ENCODE data around the gene EVPLL. TPM values are rescaled to one million over a fixed set of nuclear protein-coding genes. Genes with fewer than 3 reads are reported as not detected.

EVPLL gene
- polyA plus RNA-seq, 3 donors = not detected

GRCh38 chr17:18362698-18363100, 14.9 kb upstream of the EVPLL start:
- peaks cover 0 to 8% (median 0%) of the 10 kb centered on the region in 7 donors for H3K9me3 Mint-ChIP-seq
- no peak for DNase-seq
- H3K27ac Mint-ChIP-seq = peak overlapping the region in 2 of 7 donors; percentile 40 to 54
- intact Hi-C loops (cut with micrococcal nuclease) = no loop called here
- peaks cover 0 to 2% (median 0%) of the 10 kb centered on the region in 3 donors for H3K27me3 Mint-ChIP-seq (ENCODE audit: low read depth in 3 of 3)
- no peaks in the 10 kb centered on the region for H4K20me1 ChIP-seq (ENCODE audit: insufficient read depth, low read length)
- H3K36me3 Mint-ChIP-seq = peaks cover 2 to 8% of the 10 kb centered on the region in 2 donors
- WGBS (ENCODE audit: insufficient coverage) = 17% methylated on average over 6 of the region's 14 CpGs
- peaks cover 14% of the 10 kb centered on the region for H3K4me1 Mint-ChIP-seq
- peak overlapping the region; percentile 99 for H3K4me2 ChIP-seq (replicated peaks; ENCODE audit: extremely low read depth, low read length, poor library complexity, severe bottlenecking)
- H2AFZ ChIP-seq (ENCODE audit: insufficient read depth, low read depth, low read length, poor library complexity, severe bottlenecking) = peak overlapping the region; percentile 97
- H3K79me2 ChIP-seq (ENCODE audit: insufficient read depth, low read length) = no peaks in the 10 kb centered on the region
- peak overlapping the region; percentile 88 to 92 for H3K4me3 Mint-ChIP-seq
- H3K4me3 ChIP-seq (replicated peaks in 1 of 3; ENCODE audit: low read depth in 2 of 3, low read length in 3 of 3) = peak overlapping the region; percentile 53 to 85 (median 62)
- peak overlapping the region; percentile 63 for H3K9ac ChIP-seq (ENCODE audit: insufficient read depth, low read length, poor library complexity, severe bottlenecking)
- peak overlapping the region in 1 of 2 donors; percentile 49 for H3K27ac ChIP-seq (ENCODE audit: low read depth in 1 of 2, low read length in 2 of 2)
- peaks cover 11 to 13% of the 10 kb centered on the region in 2 donors for H3K4me1 ChIP-seq (ENCODE audit: control insufficient read depth in 1 of 2, insufficient read depth in 2 of 2, low read length in 2 of 2)
- TF ChIP-seq CTCF (IDR thresholded peaks at IDR 0.05) = no peak
- no peaks in the 10 kb centered on the region for H3K27me3 ChIP-seq (ENCODE audit: control insufficient read depth in 2 of 2, insufficient read depth in 2 of 2, low read length in 2 of 2)
- no peaks in the 10 kb centered on the region for H3K36me3 ChIP-seq (replicated peaks in 1 of 2; ENCODE audit: control insufficient read depth in 1 of 2, insufficient read depth in 2 of 2, low read length in 2 of 2)
- peaks cover 0 to 5% of the 10 kb centered on the region in 2 donors for H3K9me3 ChIP-seq (replicated peaks in 1 of 2; ENCODE audit: control insufficient read depth in 1 of 2, insufficient read depth in 1 of 2, low read length in 2 of 2)

DNA sequence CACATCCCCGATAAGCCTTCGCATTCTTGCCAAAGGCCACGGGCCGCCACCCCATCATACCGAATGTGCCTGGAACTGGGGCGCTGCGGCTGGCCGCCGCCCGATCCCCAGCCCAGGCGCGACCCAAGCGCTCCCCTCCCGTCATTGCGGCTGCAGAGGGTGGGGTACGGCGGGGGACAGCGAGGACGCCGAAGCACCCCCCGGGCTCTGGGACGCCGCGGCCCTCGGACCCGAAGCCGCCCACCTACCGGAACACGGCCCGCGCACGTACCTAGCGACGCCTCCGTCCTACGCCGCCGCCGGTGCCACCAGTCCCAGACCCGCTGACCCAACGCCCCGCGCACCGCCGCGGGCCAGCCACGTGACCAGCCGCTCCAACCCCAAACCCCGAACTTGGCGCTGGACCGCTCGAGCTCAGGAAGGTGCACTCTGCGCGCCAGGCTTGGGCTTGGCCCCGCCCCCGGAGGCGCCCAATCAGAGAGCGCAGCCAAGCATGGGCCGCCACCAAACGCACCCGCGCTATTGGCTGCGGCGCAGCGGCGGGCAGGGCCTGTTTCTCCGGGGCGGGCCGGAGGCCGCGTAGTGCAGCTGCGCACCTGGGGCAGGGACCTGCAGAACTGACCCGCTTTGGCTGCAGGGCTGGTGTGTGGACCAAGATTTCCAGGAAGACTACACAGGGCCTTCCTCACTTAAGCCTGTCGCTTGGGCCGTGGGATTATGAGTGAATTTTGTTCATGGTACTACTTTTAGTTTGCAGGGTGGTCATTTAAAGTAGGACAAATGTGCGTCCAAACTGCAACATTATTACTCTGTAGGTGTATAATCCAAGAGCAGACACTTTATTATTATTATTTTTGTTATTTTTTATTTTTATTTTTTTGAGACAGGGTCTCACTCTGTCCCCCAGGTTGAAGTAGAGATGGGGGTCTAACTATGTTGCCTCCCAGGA, 14.2 kb upstream of the EVPLL start, which contains the start of gene SHMT1:
SHMT1 (minus strand) TSS at position 450 of the 949 bp plus-strand sequence. CDS start 7,569 bp downstream, outside the sequence.
- WGBS (ENCODE audit: insufficient coverage) = under 1% methylated on average over 73 of the region's 76 CpGs
- Mint-ChIP-seq H3K9me3 (peaks cover 0 to 8% (median 0%) of the 10 kb centered on the region in 7 donors), H3K27me3 (ENCODE audit: low read depth in 3 of 3) (peaks cover under 1 to 2% (median 2%) of the 10 kb centered on the region in 3 donors), H3K27ac (peak within 1 kb of the TSS in 5 of 7 donors; percentile 25 to 78 (median 40)), H3K4me1 (peaks cover 14% of the 10 kb centered on the region), H3K36me3 (peaks cover 2 to 8% of the 10 kb centered on the region in 2 donors), H3K4me3 (peak within 1 kb of the TSS; percentile 88 to 92)
- Histone ChIP-seq H3K9me3 (replicated peaks in 1 of 2; ENCODE audit: control insufficient read depth in 1 of 2, insufficient read depth in 1 of 2, low read length in 2 of 2) (peaks cover 0 to 5% of the 10 kb centered on the region in 2 donors), H2AFZ (ENCODE audit: insufficient read depth, low read depth, low read length, poor library complexity, severe bottlenecking) (peak within 1 kb of the TSS; percentile 97), H3K4me3 (replicated peaks in 1 of 3; ENCODE audit: low read depth in 2 of 3, low read length in 3 of 3) (peak within 1 kb of the TSS; percentile 53 to 85 (median 62)), H3K4me2 (replicated peaks; ENCODE audit: extremely low read depth, low read length, poor library complexity, severe bottlenecking) (peak within 1 kb of the TSS; percentile 99), H3K27ac (ENCODE audit: low read depth in 1 of 2, low read length in 2 of 2) (peak within 1 kb of the TSS in 1 of 2 donors; percentile 49), H3K79me2 (ENCODE audit: insufficient read depth, low read length) (no peaks in the 10 kb centered on the region), H3K4me1 (ENCODE audit: control insufficient read depth in 1 of 2, insufficient read depth in 2 of 2, low read length in 2 of 2) (peaks cover 11 to 13% of the 10 kb centered on the region in 2 donors), H3K36me3 (replicated peaks in 1 of 2; ENCODE audit: control insufficient read depth in 1 of 2, insufficient read depth in 2 of 2, low read length in 2 of 2) (no peaks in the 10 kb centered on the region), H4K20me1 (ENCODE audit: insufficient read depth, low read length) (no peaks in the 10 kb centered on the region), H3K9ac (ENCODE audit: insufficient read depth, low read length, poor library complexity, severe bottlenecking) (peak within 1 kb of the TSS; percentile 63), H3K27me3 (ENCODE audit: control insufficient read depth in 2 of 2, insufficient read depth in 2 of 2, low read length in 2 of 2) (no peaks in the 10 kb centered on the region)
- peak; percentile 79 to 88 (median 88) for DNase-seq
- TF ChIP-seq CTCF (IDR thresholded peaks at IDR 0.05) = no peak
- intact Hi-C loops (cut with micrococcal nuclease) = no loop called here

Measured in CD14-positive monocyte (primary cell).